ENCODE results near the gene SATB2.

The SATB2 gene

GRCh38 chr2:199452991-199453379, 4.8 kb downstream of the SATB2 start:
- Histone ChIP-seq H3K9ac (ENCODE audit: low read length) (peak overlapping the region; percentile 41), H3K27ac (ENCODE audit: low read depth, low read length, poor library complexity, severe bottlenecking) (peak overlapping the region; percentile 79), H3F3A (ENCODE audit: insufficient read depth, low read length) (no peaks in the 10 kb centered on the region; the same call in 1 of the 2 replicates), H3K4me2 (ENCODE audit: low read length) (peak overlapping the region; percentile 67), H3K4me3 (ENCODE audit: low read depth, low read length, poor library complexity, severe bottlenecking) (peak overlapping the region; percentile 40), H3K4me1 (ENCODE audit: insufficient read depth, low read length, severe bottlenecking) (peaks cover 68% of the 10 kb centered on the region), H3K79me2 (ENCODE audit: insufficient read depth, low read length) (peaks cover 38% of the 10 kb centered on the region), H3K9me2 (ENCODE audit: low read depth, low read length) (no peaks in the 10 kb centered on the region), H4K20me1 (ENCODE audit: insufficient read depth, low read length) (no peaks in the 10 kb centered on the region), H3K9me3 (ENCODE audit: low read length) (no peaks in the 10 kb centered on the region), H2AFZ (ENCODE audit: low read length) (0 out of 2 replicates have a peak overlapping the region, but pooled peaks have one; percentile 37), H3K27me3 (ENCODE audit: insufficient read depth, low read length) (no peaks in the 10 kb centered on the region), H3K36me3 (ENCODE audit: insufficient read depth, low read length) (no peaks in the 10 kb centered on the region)
- no peak for TF ChIP-seq CTCF (IDR thresholded peaks at IDR 0.05; ENCODE audit: low read length)
- TF ChIP-seq EZH2 (IDR thresholded peaks at IDR 0.05; ENCODE audit: borderline replicate concordance, low read length), result no peak

- peak overlapping the region; percentile 40 for H3K4me3 ChIP-seq (ENCODE audit: low read depth, low read length, poor library complexity, severe bottlenecking)
- no peaks in the 10 kb centered on the region for H3K27me3 ChIP-seq (ENCODE audit: insufficient read depth, low read length)
- no peaks in the 10 kb centered on the region; the same call in 1 of the 2 replicates for H3F3A ChIP-seq (ENCODE audit: insufficient read depth, low read length)
- H3K79me2 ChIP-seq (ENCODE audit: insufficient read depth, low read length), result peaks cover 38% of the 10 kb centered on the region
- 0 out of 2 replicates have a peak overlapping the region, but pooled peaks have one; percentile 37 for H2AFZ ChIP-seq (ENCODE audit: low read length)
- no peaks in the 10 kb centered on the region for H3K9me2 ChIP-seq (ENCODE audit: low read depth, low read length)
- no peaks in the 10 kb centered on the region for H4K20me1 ChIP-seq (ENCODE audit: insufficient read depth, low read length)
- H3K9me3 ChIP-seq (ENCODE audit: low read length), result no peaks in the 10 kb centered on the region
- H3K4me1 ChIP-seq (ENCODE audit: insufficient read depth, low read length, severe bottlenecking), result peaks cover 74% of the 10 kb centered on the region
- H3K36me3 ChIP-seq (ENCODE audit: insufficient read depth, low read length), result no peaks in the 10 kb centered on the region
- peak overlapping the region; percentile 41 for H3K9ac ChIP-seq (ENCODE audit: low read length)
- TF ChIP-seq EZH2 (IDR thresholded peaks at IDR 0.05; ENCODE audit: borderline replicate concordance, low read length) (no peak), CTCF (IDR thresholded peaks at IDR 0.05; ENCODE audit: low read length) (no peak)
- H3K27ac ChIP-seq (ENCODE audit: low read depth, low read length, poor library complexity, severe bottlenecking), result peak overlapping the region; percentile 79
- H3K4me2 ChIP-seq (ENCODE audit: low read length), result peak overlapping the region; percentile 67
Measured at GRCh38 chr2:199452260-199452990, 5.3 kb downstream of the SATB2 start.

GRCh38 chr2:199449956-199450355, 7.8 kb downstream of the SATB2 start:
- peak overlapping the region; percentile 79 for H3K27ac ChIP-seq (ENCODE audit: low read depth, low read length, poor library complexity, severe bottlenecking)
- H3K9me3 ChIP-seq (ENCODE audit: low read length), result no peaks in the 10 kb centered on the region
- no peak overlapping the region for H3K4me3 ChIP-seq (ENCODE audit: low read depth, low read length, poor library complexity, severe bottlenecking)
- no peaks in the 10 kb centered on the region for H3K36me3 ChIP-seq (ENCODE audit: insufficient read depth, low read length)
- H3K9me2 ChIP-seq (ENCODE audit: low read depth, low read length), result no peaks in the 10 kb centered on the region
- TF ChIP-seq CTCF (IDR thresholded peaks at IDR 0.05; ENCODE audit: low read length) (no peak), EZH2 (IDR thresholded peaks at IDR 0.05; ENCODE audit: borderline replicate concordance, low read length) (no peak)
- peaks cover 99% of the 10 kb centered on the region for H3K4me1 ChIP-seq (ENCODE audit: insufficient read depth, low read length, severe bottlenecking)
- H3K4me2 ChIP-seq (ENCODE audit: low read length), result peak overlapping the region; percentile 56
- H3K79me2 ChIP-seq (ENCODE audit: insufficient read depth, low read length), result peaks cover 34% of the 10 kb centered on the region
- H3K27me3 ChIP-seq (ENCODE audit: insufficient read depth, low read length), result no peaks in the 10 kb centered on the region
- H3F3A ChIP-seq (ENCODE audit: insufficient read depth, low read length), result no peaks in the 10 kb centered on the region; the same call in 1 of the 2 replicates
- no peaks in the 10 kb centered on the region for H4K20me1 ChIP-seq (ENCODE audit: insufficient read depth, low read length)
- H2AFZ ChIP-seq (ENCODE audit: low read length), result 0 out of 2 replicates have a peak overlapping the region, but pooled peaks have one; percentile 4
- H3K9ac ChIP-seq (ENCODE audit: low read length), result peak overlapping the region; percentile 32

Measured in OCI-LY1 (cell line).